ENCODE results near the gene LNX1. TPM values are rescaled to one million over a fixed set of nuclear protein-coding genes. Genes with fewer than 3 reads are reported as not detected.

LNX1 gene
- total and polyA plus RNA-seq, 2 of the 8 experiments (the other 6 are each of a cell fraction or from before 2014, with no cell fraction given), result 2.7 to 3.8 TPM

- Histone ChIP-seq H3K4ac (replicated peaks; ENCODE audit: insufficient read length, low read depth, low read length) (no peak overlapping the region), H3K27ac (ENCODE audit: low read depth, low read length) (no peak overlapping the region), H4K20me1 (replicated peaks in 1 of 2; ENCODE audit: control insufficient read depth in 1 of 2, insufficient read depth in 2 of 2, low read length in 2 of 2) (no peaks in the 10 kb centered on the region), H4K8ac (ENCODE audit: extremely low read depth, insufficient read depth, low read length) (no peak overlapping the region), H2AFZ (ENCODE audit: low read length) (no peak overlapping the region), H3K14ac (ENCODE audit: insufficient read length) (no peak overlapping the region), H2BK5ac (ENCODE audit: low read depth, low read length) (no peak overlapping the region), H2BK20ac (ENCODE audit: low read length) (no peak overlapping the region), H3K9me3 (ENCODE audit: insufficient read depth in 2 of 2, low read depth in 1 of 2, low read length in 1 of 2) (no peaks in the 10 kb centered on the region), H3K36me3 (ENCODE audit: control insufficient read depth in 2 of 4, insufficient read depth in 4 of 4, low read length in 3 of 4) (no peaks in the 10 kb centered on the region), H3K56ac (replicated peaks; ENCODE audit: insufficient read length, low read depth, low read length) (no peak overlapping the region), H2AK5ac (ENCODE audit: low read depth, low read length) (no peak overlapping the region), H2BK12ac (ENCODE audit: low read depth, low read length) (no peak overlapping the region), H3K79me2 (ENCODE audit: control insufficient read depth in 1 of 2, insufficient read depth in 2 of 2, low read length in 2 of 2) (no peaks in the 10 kb centered on the region), H4K91ac (replicated peaks; ENCODE audit: insufficient read length, low read length) (no peak overlapping the region), H3K18ac (ENCODE audit: extremely low read depth, low read length) (no peak overlapping the region), H3K79me1 (ENCODE audit: low read depth, low read length) (no peaks in the 10 kb centered on the region), H3K4me2 (ENCODE audit: insufficient read depth in 1 of 2, low read depth in 2 of 2, low read length in 2 of 2) (no peak overlapping the region), H3K27me3 (replicated peaks in 1 of 4; ENCODE audit: control insufficient read depth in 3 of 4, extremely low read depth in 1 of 4, insufficient read depth in 3 of 4, low read length in 3 of 4) (no peaks in the 10 kb centered on the region; a peak in 2 of 7 replicates), H2BK15ac (ENCODE audit: low read length) (no peak overlapping the region), H2BK120ac (replicated peaks; ENCODE audit: low read depth, low read length) (no peak overlapping the region), H3K4me3 (ENCODE audit: extremely low read depth in 1 of 4, insufficient read depth in 2 of 4, low read depth in 3 of 4, low read length in 4 of 4) (no peak overlapping the region), H3K9ac (replicated peaks in 1 of 4; ENCODE audit: extremely low read depth in 1 of 4, low read depth in 3 of 4, low read length in 3 of 4) (no peak overlapping the region), H3K23ac (ENCODE audit: insufficient read length) (no peak overlapping the region), H4K5ac (ENCODE audit: insufficient read length, low read depth, low read length) (no peak overlapping the region), H3K23me2 (ENCODE audit: low read depth, low read length) (no peaks in the 10 kb centered on the region; the same call in 1 of the 2 replicates), H3K4me1 (replicated peaks in 1 of 4; ENCODE audit: control insufficient read depth in 3 of 4, insufficient read depth in 4 of 4, low read length in 3 of 4) (peaks cover 3 to 7% (median 4%) of the 10 kb centered on the region in 4 experiments; a peak in 4 of 7 replicates)
- POLR2A ChIA-PET (ENCODE audit: partially characterized antibody), result interaction anchor here (0.6 kb wide), 1 partner anchor 795 kb away, joined by 4 read pairs; no protein-coding TSS in a partner anchor
- FAIRE-seq (no peak), DNase-seq (ENCODE audit: low read depth in 1 of 2, low spot score in 2 of 2) (no peak)
- 81% methylated on average over 4 of the region's 4 CpGs; no CpG with 5 or more reads in 1 of the 2 experiments for WGBS, 2 experiments (ENCODE audit: extremely low coverage in 1 of 2, insufficient coverage in 1 of 2, insufficient read length in 1 of 2, insufficient replicate concordance in 2 of 2, low coverage in 1 of 2, low lambda C conversion rate in 2 of 2, missing lambda C conversion rate in 1 of 2)
- CTCF ChIA-PET (ENCODE audit: partially characterized antibody), result interaction anchor here (0.5 kb wide), 1 partner anchor 421 kb away, joined by 4 read pairs; no protein-coding TSS in a partner anchor
- TF ChIP-seq ATF3 (IDR thresholded peaks at IDR 0.05; ENCODE audit: insufficient read depth, low read depth, low read length) (no peak), TAF7 (optimal IDR thresholded peaks at IDR 0.05; ENCODE audit: borderline replicate concordance, low read depth, low read length) (no peak), RXRA (IDR thresholded peaks at IDR 0.05; ENCODE audit: insufficient read depth, low read depth, low read length) (no peak), NANOG (IDR thresholded peaks at IDR 0.05; ENCODE audit: insufficient read depth, low read depth, low read length, poor library complexity, severe bottlenecking) (no peak), BCL11A (IDR thresholded peaks at IDR 0.05; ENCODE audit: low read depth in 2 of 2, low read length in 2 of 2) (no peak), JUND (IDR thresholded peaks at IDR 0.05; ENCODE audit: low read length) (no peak), ASH2L (IDR thresholded peaks at IDR 0.05; ENCODE audit: low read length) (no peak)
Measured at GRCh38 chr4:53515076-53515475, 76.2 kb downstream of the LNX1 start.

Measured in H1 (cell line).